Measurements from ENCODE around the gene WDR88.

WDR88 gene

GRCh38 chr19:33094436-33095067, 37.4 kb upstream of the WDR88 start:
- no peak for TF ChIP-seq ZFX (IDR thresholded peaks at IDR 0.05; ENCODE audit: borderline replicate concordance)
- TF ChIP-seq CTCF (IDR thresholded peaks at IDR 0.05), result no peak
- no peak overlapping the region for H3K27ac ChIP-seq

- no peak overlapping the region for H3K27ac ChIP-seq
- TF ChIP-seq CTCF (IDR thresholded peaks at IDR 0.05) (no peak), ZFX (IDR thresholded peaks at IDR 0.05; ENCODE audit: borderline replicate concordance) (no peak)
These were observed 35.9 kb upstream of the WDR88 start for GRCh38 chr19:33096005-33096404.

GRCh38 chr19:33098055-33098534, 33.8 kb upstream of the WDR88 start:
- no peak overlapping the region for H3K27ac ChIP-seq
- no peak for TF ChIP-seq CTCF (IDR thresholded peaks at IDR 0.05)
- no peak for TF ChIP-seq ZFX (IDR thresholded peaks at IDR 0.05; ENCODE audit: borderline replicate concordance)

- no peak for TF ChIP-seq CTCF (IDR thresholded peaks at IDR 0.05)
- TF ChIP-seq ZFX (IDR thresholded peaks at IDR 0.05; ENCODE audit: borderline replicate concordance), result no peak
- H3K27ac ChIP-seq, result no peak overlapping the region
These were observed 30.8 kb upstream of the WDR88 start for GRCh38 chr19:33100894-33101644.

GRCh38 chr19:33102893-33103292, 29.0 kb upstream of the WDR88 start:
- no peak for TF ChIP-seq CTCF (IDR thresholded peaks at IDR 0.05)
- TF ChIP-seq ZFX (IDR thresholded peaks at IDR 0.05; ENCODE audit: borderline replicate concordance), result no peak
- H3K27ac ChIP-seq, result no peak overlapping the region

- no peak for TF ChIP-seq CTCF (IDR thresholded peaks at IDR 0.05)
- no peak for TF ChIP-seq ZFX (IDR thresholded peaks at IDR 0.05; ENCODE audit: borderline replicate concordance)
- no peak overlapping the region for H3K27ac ChIP-seq
These were observed 23.8 kb upstream of the WDR88 start for GRCh38 chr19:33108161-33108560.

Data from 22Rv1 (cell line).